CD4-positive, CD25-positive, alpha-beta regulatory T cell (primary cell): ENCODE measurements around the gene THRSP. TPM values are rescaled to one million over a fixed set of nuclear protein-coding genes. Genes with fewer than 3 reads are reported as not detected.
A peak's percentile ranks its signal among the peaks of the same experiment; 100 is the strongest.
"Not testable (repeated sequence)": the region's sequence is repeated elsewhere in the genome, so short reads cannot be mapped to it uniquely, and the experiment has no call there.

Experiments used
- ATAC-seq, 2 donors: fragments of 150-1000 bp; cut with Tn5 transposase; one replicate each; pipeline ENCODE4 v1.10.0; 2021; ENCODE audit warnings: low read depth in 2 of 2, moderate number of reproducible peaks in 2 of 2, moderate library complexity in 1 of 2
- DNase-seq, 3 donors: peaks; one replicate each; pipeline versions ENCODE4 v3.0.0 to v3.0.0-alpha.2; 2012 to 2022; ENCODE audit warnings: mixed read lengths in 1 of 3
- H3K27ac ChIP-seq: one replicate; pipeline ENCODE4 v1.7.0; 2013; ENCODE audit warnings: mild to moderate bottlenecking, low read length; ENCODE audit not compliant: insufficient read depth, poor library complexity, severe bottlenecking
- H3K27me3 ChIP-seq: one replicate; pipeline ENCODE4 v1.7.0; 2013; ENCODE audit warnings: low read length; ENCODE audit not compliant: control insufficient read depth, insufficient read depth
- H3K36me3 ChIP-seq: one replicate; pipeline ENCODE4 v1.7.0; 2013; ENCODE audit warnings: mild to moderate bottlenecking, low read length, moderate library complexity; ENCODE audit not compliant: control insufficient read depth, insufficient read depth
- H3K4me1 ChIP-seq: 2 replicates; pipeline ENCODE4 v1.7.0; 2013; ENCODE audit warnings: mild to moderate bottlenecking, low read length; ENCODE audit not compliant: insufficient read depth, control insufficient read depth, poor library complexity, severe bottlenecking
- H3K4me3 ChIP-seq: one replicate; pipeline ENCODE4 v1.7.0; 2013; ENCODE audit warnings: low read depth, mild to moderate bottlenecking, low read length, moderate library complexity
- H3K9me3 ChIP-seq, 2 experiments: 1 replicate in 1 of 2; 2 replicates in 1 of 2; pipeline ENCODE4 v1.7.0; 2013; ENCODE audit warnings: low read length in 2 of 2, mild to moderate bottlenecking in 1 of 2, moderate library complexity in 1 of 2; ENCODE audit not compliant: control insufficient read depth in 2 of 2
- H3K27ac Mint-ChIP-seq, 3 donors: one replicate each; pipeline ENCODE4 v1.8.0; 2020 to 2022; ENCODE audit warnings: mild to moderate bottlenecking in 3 of 3, mixed read lengths in 3 of 3, moderate library complexity in 2 of 3
- H3K27me3 Mint-ChIP-seq: one replicate; pipeline ENCODE4 v1.8.0; 2022; ENCODE audit warnings: mild to moderate bottlenecking, mixed read lengths
- H3K36me3 Mint-ChIP-seq: one replicate; pipeline ENCODE4 v1.8.0; 2020; ENCODE audit warnings: mixed read lengths
- H3K4me1 Mint-ChIP-seq, 4 donors: one replicate each; pipeline ENCODE4 v1.8.0; 2020 to 2022; ENCODE audit warnings: mixed read lengths in 4 of 4, mild to moderate bottlenecking in 1 of 4
- H3K4me3 Mint-ChIP-seq, 4 donors: one replicate each; pipeline ENCODE4 v1.8.0; 2020 to 2022; ENCODE audit warnings: mild to moderate bottlenecking in 4 of 4, mixed read lengths in 4 of 4, moderate library complexity in 3 of 4
- H3K9me3 Mint-ChIP-seq, 7 donors: one replicate each; pipeline ENCODE4 v1.8.0; 2020 to 2022; ENCODE audit warnings: mixed read lengths in 7 of 7, mild to moderate bottlenecking in 3 of 7, moderate library complexity in 2 of 7
- polyA plus RNA-seq, 4 donors: library from polyadenylated mRNA; unstranded; fragments of 300-500 nt; fragmentation: Illumina TruSeq; gene quantifications; one replicate each; pipeline ENCODE4 v1.2.3, GENCODE V29; 2021
- total RNA-seq: library from RNA; stranded (reverse); gene quantifications from one replicate; pipeline ENCODE4 v1.2.3, GENCODE V29; 2022

Gene THRSP
- total and polyA plus RNA-seq, 5 donors from 2014 or later: 0.20 TPM; not detected in 4

GRCh38 chr11:78080084-78080817, 16.6 kb downstream of the THRSP start:
- Histone ChIP-seq H3K4me3 (peak overlapping the region; percentile 98), H3K4me1 (peaks cover 35% of the 10 kb centered on the region), H3K36me3 (no peaks in the 10 kb centered on the region), H3K27ac (peak overlapping the region; percentile 69), H3K9me3 (no peaks in the 10 kb centered on the region), H3K27me3 (no peaks in the 10 kb centered on the region)
- no peaks in the 10 kb centered on the region for H3K27me3 Mint-ChIP-seq
- peak overlapping the region; percentile 96 to 100 (median 98) for H3K4me3 Mint-ChIP-seq
- peak overlapping the region; percentile 89 to 97 (median 95) for H3K27ac Mint-ChIP-seq
- no peaks in the 10 kb centered on the region for H3K36me3 Mint-ChIP-seq
- no peak for ATAC-seq
- H3K4me1 Mint-ChIP-seq: peaks cover 10 to 65% (median 46%) of the 10 kb centered on the region in 4 donors
- DNase-seq: no peak
- peaks cover 0 to 1% (median 0%) of the 10 kb centered on the region in 7 donors for H3K9me3 Mint-ChIP-seq

GRCh38 chr11:78080818-78081495, 17.3 kb downstream of the THRSP start:
- H3K27ac ChIP-seq: no peak overlapping the region
- H3K36me3 ChIP-seq: no peaks in the 10 kb centered on the region
- no peaks in the 10 kb centered on the region for H3K9me3 ChIP-seq
- H3K27ac Mint-ChIP-seq: peak overlapping the region in 2 of 3 donors; percentile 83 to 97
- ATAC-seq (no peak), DNase-seq (peak in 1 of 3 donors; percentile 20)
- peak overlapping the region; percentile 79 to 100 (median 96) for H3K4me3 Mint-ChIP-seq
- peak overlapping the region; percentile 7 for H3K4me3 ChIP-seq
- no peaks in the 10 kb centered on the region for H3K27me3 Mint-ChIP-seq
- no peaks in the 10 kb centered on the region for H3K36me3 Mint-ChIP-seq
- peaks cover 35% of the 10 kb centered on the region for H3K4me1 ChIP-seq
- peaks cover 0 to 1% (median 0%) of the 10 kb centered on the region in 7 donors for H3K9me3 Mint-ChIP-seq
- H3K4me1 Mint-ChIP-seq: peaks cover 10 to 58% (median 42%) of the 10 kb centered on the region in 4 donors
- H3K27me3 ChIP-seq: no peaks in the 10 kb centered on the region

- ATAC-seq (no peak), DNase-seq (no peak)
Observed at GRCh38 chr11:78081583-78081982, 17.9 kb downstream of the THRSP start.

GRCh38 chr11:78082146-78082545, 18.5 kb downstream of the THRSP start:
- DNase-seq (no peak), ATAC-seq (no peak)
- peaks cover 10 to 47% (median 32%) of the 10 kb centered on the region in 4 donors for H3K4me1 Mint-ChIP-seq
- peaks cover 26% of the 10 kb centered on the region for H3K4me1 ChIP-seq
- H3K9me3 ChIP-seq: no peaks in the 10 kb centered on the region
- no peaks in the 10 kb centered on the region for H3K36me3 ChIP-seq
- peaks cover 0 to 1% (median 0%) of the 10 kb centered on the region in 7 donors for H3K9me3 Mint-ChIP-seq
- no peaks in the 10 kb centered on the region for H3K27me3 ChIP-seq
- peak overlapping the region in 2 of 3 donors; percentile 3 to 97 for H3K27ac Mint-ChIP-seq
- H3K27ac ChIP-seq: no peak overlapping the region
- H3K4me3 ChIP-seq: no peak overlapping the region
- no peaks in the 10 kb centered on the region for H3K36me3 Mint-ChIP-seq
- H3K4me3 Mint-ChIP-seq: peak overlapping the region in 3 of 4 donors; percentile 11 to 100 (median 97)
- H3K27me3 Mint-ChIP-seq: no peaks in the 10 kb centered on the region

More at GRCh38 chr11:78081583-78081982, 17.9 kb downstream of the THRSP start:
- Histone ChIP-seq H3K36me3 (no peaks in the 10 kb centered on the region), H3K9me3 (no peaks in the 10 kb centered on the region), H3K27ac (no peak overlapping the region), H3K4me1 (peaks cover 32% of the 10 kb centered on the region), H3K27me3 (no peaks in the 10 kb centered on the region), H3K4me3 (no peak overlapping the region)
- peaks cover 10 to 52% (median 36%) of the 10 kb centered on the region in 4 donors for H3K4me1 Mint-ChIP-seq
- no peaks in the 10 kb centered on the region for H3K36me3 Mint-ChIP-seq
- H3K4me3 Mint-ChIP-seq: peak overlapping the region; percentile 79 to 100 (median 96)
- no peaks in the 10 kb centered on the region for H3K27me3 Mint-ChIP-seq
- peak overlapping the region in 2 of 3 donors; percentile 67 to 97 for H3K27ac Mint-ChIP-seq
- H3K9me3 Mint-ChIP-seq: peaks cover 0 to 1% (median 0%) of the 10 kb centered on the region in 7 donors

GRCh38 chr11:78083021-78083420, 19.4 kb downstream of the THRSP start:
- H3K4me1 Mint-ChIP-seq: peaks cover 5 to 40% (median 25%) of the 10 kb centered on the region in 4 donors
- H3K4me3 Mint-ChIP-seq: peak overlapping the region in 1 of 4 donors; percentile 100
- H3K9me3 ChIP-seq: no peaks in the 10 kb centered on the region
- no peak overlapping the region for H3K4me3 ChIP-seq
- no peaks in the 10 kb centered on the region for H3K27me3 ChIP-seq
- H3K27ac Mint-ChIP-seq: no peak overlapping the region
- H3K36me3 Mint-ChIP-seq: no peaks in the 10 kb centered on the region
- H3K27ac ChIP-seq: no peak overlapping the region
- no peaks in the 10 kb centered on the region for H3K36me3 ChIP-seq
- peaks cover 17% of the 10 kb centered on the region for H3K4me1 ChIP-seq
- no peaks in the 10 kb centered on the region for H3K27me3 Mint-ChIP-seq
- peaks cover 0 to 1% (median 0%) of the 10 kb centered on the region in 7 donors for H3K9me3 Mint-ChIP-seq
- DNase-seq (no peak), ATAC-seq (no peak)

GRCh38 chr11:78084506-78084905, 20.8 kb downstream of the THRSP start:
- not testable (repeated sequence) for H3K27ac Mint-ChIP-seq, H3K36me3 ChIP-seq, H3K9me3 Mint-ChIP-seq, H3K36me3 Mint-ChIP-seq, ATAC-seq, H3K27me3 ChIP-seq, H3K4me1 ChIP-seq, DNase-seq, H3K27me3 Mint-ChIP-seq, H3K4me3 ChIP-seq, H3K9me3 ChIP-seq, H3K27ac ChIP-seq, H3K4me3 Mint-ChIP-seq
- H3K4me1 Mint-ChIP-seq: peaks cover 0 to 29% (median 16%) of the 10 kb centered on the region in 4 donors

GRCh38 chr11:78085972-78086371, 22.3 kb downstream of the THRSP start:
- peaks cover 0 to 15% (median 8%) of the 10 kb centered on the region in 4 donors for H3K4me1 Mint-ChIP-seq
- H3K9me3 ChIP-seq: no peaks in the 10 kb centered on the region
- no peak overlapping the region for H3K4me3 ChIP-seq
- no peak overlapping the region for H3K27ac ChIP-seq
- H3K27me3 Mint-ChIP-seq: no peaks in the 10 kb centered on the region
- H3K36me3 ChIP-seq: no peaks in the 10 kb centered on the region
- H3K4me3 Mint-ChIP-seq: no peak overlapping the region
- H3K9me3 Mint-ChIP-seq: peaks cover 0 to 1% (median 0%) of the 10 kb centered on the region in 7 donors
- no peaks in the 10 kb centered on the region for H3K27me3 ChIP-seq
- H3K36me3 Mint-ChIP-seq: no peaks in the 10 kb centered on the region
- no peaks in the 10 kb centered on the region for H3K4me1 ChIP-seq
- ATAC-seq (no peak), DNase-seq (no peak)
- no peak overlapping the region for H3K27ac Mint-ChIP-seq
